ENCODE measurements around the gene ARVCF. TPM values are rescaled to one million over a fixed set of nuclear protein-coding genes. Genes with fewer than 3 reads are reported as not detected.

Gene ARVCF
- polyA plus RNA-seq, 4 donors: 2.2 to 17.9 (median 7.3) TPM

- Histone ChIP-seq H3K4me3 (ENCODE audit: low read depth in 1 of 3, low read length in 3 of 3) (no peak overlapping the region), H3K4me1 (ENCODE audit: control insufficient read depth in 3 of 3, insufficient read depth in 2 of 3, low read depth in 1 of 3, low read length in 2 of 3) (peaks cover 0 to 27% (median 2%) of the 10 kb centered on the region in 3 donors), H3K9me3 (ENCODE audit: control insufficient read depth in 2 of 2, insufficient read depth in 1 of 2, low read depth in 1 of 2, low read length in 1 of 2) (no peaks in the 10 kb centered on the region), H3K27ac (ENCODE audit: low read depth in 1 of 3, low read length in 2 of 3) (no peak overlapping the region), H3K36me3 (ENCODE audit: control insufficient read depth in 3 of 3, insufficient read depth in 2 of 3, low read depth in 1 of 3, low read length in 3 of 3) (peaks cover 0 to 83% (median 0%) of the 10 kb centered on the region in 3 donors), H3K27me3 (ENCODE audit: control insufficient read depth in 3 of 3, insufficient read depth in 3 of 3, low read length in 3 of 3) (no peaks in the 10 kb centered on the region)
- DNase-seq (peak; percentile 50 to 62), FAIRE-seq (no peak)
- WGBS, 3 donors: 54 to 64% (median 62%) methylated on average over 11 of the region's 11 CpGs
These were observed 42.3 kb downstream of the ARVCF start for GRCh38 chr22:19974268-19974861.

- Histone ChIP-seq H3K4me1 (ENCODE audit: control insufficient read depth in 3 of 3, insufficient read depth in 2 of 3, low read depth in 1 of 3, low read length in 2 of 3) (peaks cover 0 to 27% (median 2%) of the 10 kb centered on the region in 3 donors), H3K27ac (ENCODE audit: low read depth in 1 of 3, low read length in 2 of 3) (no peak overlapping the region), H3K27me3 (ENCODE audit: control insufficient read depth in 3 of 3, insufficient read depth in 3 of 3, low read length in 3 of 3) (no peaks in the 10 kb centered on the region), H3K9me3 (ENCODE audit: control insufficient read depth in 2 of 2, insufficient read depth in 1 of 2, low read depth in 1 of 2, low read length in 1 of 2) (no peaks in the 10 kb centered on the region), H3K4me3 (ENCODE audit: low read depth in 1 of 3, low read length in 3 of 3) (no peak overlapping the region), H3K36me3 (ENCODE audit: control insufficient read depth in 3 of 3, insufficient read depth in 2 of 3, low read depth in 1 of 3, low read length in 3 of 3) (peaks cover 0 to 83% (median 0%) of the 10 kb centered on the region in 3 donors)
- FAIRE-seq (no peak), DNase-seq (no peak)
- WGBS, 3 donors: 94 to 96% (median 95%) methylated on average over 46 of the region's 46 CpGs
These were observed 42.9 kb downstream of the ARVCF start for GRCh38 chr22:19973551-19974267.

GRCh38 chr22:19972652-19973550, 43.7 kb downstream of the ARVCF start:
- Histone ChIP-seq H3K36me3 (ENCODE audit: control insufficient read depth in 3 of 3, insufficient read depth in 2 of 3, low read depth in 1 of 3, low read length in 3 of 3) (peaks cover 0 to 83% (median 0%) of the 10 kb centered on the region in 3 donors), H3K4me3 (ENCODE audit: low read depth in 1 of 3, low read length in 3 of 3) (no peak overlapping the region), H3K9me3 (ENCODE audit: control insufficient read depth in 2 of 2, insufficient read depth in 1 of 2, low read depth in 1 of 2, low read length in 1 of 2) (no peaks in the 10 kb centered on the region), H3K27me3 (ENCODE audit: control insufficient read depth in 3 of 3, insufficient read depth in 3 of 3, low read length in 3 of 3) (no peaks in the 10 kb centered on the region), H3K27ac (ENCODE audit: low read depth in 1 of 3, low read length in 2 of 3) (no peak overlapping the region), H3K4me1 (ENCODE audit: control insufficient read depth in 3 of 3, insufficient read depth in 2 of 3, low read depth in 1 of 3, low read length in 2 of 3) (peaks cover 0 to 27% (median 2%) of the 10 kb centered on the region in 3 donors)
- DNase-seq: no peak
- no peak for FAIRE-seq
- WGBS, 3 donors: 89 to 95% (median 91%) methylated on average over 49 to 50 of the region's 50 CpGs

GRCh38 chr22:19972251-19972650, 44.4 kb downstream of the ARVCF start:
- Histone ChIP-seq H3K27ac (ENCODE audit: low read depth in 1 of 3, low read length in 2 of 3) (peak overlapping the region in 1 of 3 donors; percentile 77), H3K4me1 (ENCODE audit: control insufficient read depth in 3 of 3, insufficient read depth in 2 of 3, low read depth in 1 of 3, low read length in 2 of 3) (peaks cover 0 to 27% (median 2%) of the 10 kb centered on the region in 3 donors), H3K27me3 (ENCODE audit: control insufficient read depth in 3 of 3, insufficient read depth in 3 of 3, low read length in 3 of 3) (no peaks in the 10 kb centered on the region), H3K9me3 (ENCODE audit: control insufficient read depth in 2 of 2, insufficient read depth in 1 of 2, low read depth in 1 of 2, low read length in 1 of 2) (no peaks in the 10 kb centered on the region), H3K4me3 (ENCODE audit: low read depth in 1 of 3, low read length in 3 of 3) (no peak overlapping the region), H3K36me3 (ENCODE audit: control insufficient read depth in 3 of 3, insufficient read depth in 2 of 3, low read depth in 1 of 3, low read length in 3 of 3) (peaks cover 0 to 83% (median 0%) of the 10 kb centered on the region in 3 donors)
- WGBS, 3 donors: 88 to 93% (median 92%) methylated on average over 9 of the region's 9 CpGs
- FAIRE-seq (no peak), DNase-seq (no peak)

GRCh38 chr22:19971276-19972124, 45.1 kb downstream of the ARVCF start:
- H3K4me1 ChIP-seq (ENCODE audit: control insufficient read depth in 3 of 3, insufficient read depth in 2 of 3, low read depth in 1 of 3, low read length in 2 of 3): peaks cover 0 to 32% (median 2%) of the 10 kb centered on the region in 3 donors

GRCh38 chr22:19970479-19971275, 45.9 kb downstream of the ARVCF start:
- Histone ChIP-seq H3K27me3 (ENCODE audit: control insufficient read depth in 3 of 3, insufficient read depth in 3 of 3, low read length in 3 of 3) (no peaks in the 10 kb centered on the region), H3K4me3 (ENCODE audit: low read depth in 1 of 3, low read length in 3 of 3) (no peak overlapping the region), H3K36me3 (ENCODE audit: control insufficient read depth in 3 of 3, insufficient read depth in 2 of 3, low read depth in 1 of 3, low read length in 3 of 3) (peaks cover 0 to 86% (median 0%) of the 10 kb centered on the region in 3 donors), H3K27ac (ENCODE audit: low read depth in 1 of 3, low read length in 2 of 3) (peak overlapping the region in 1 of 3 donors; percentile 77), H3K9me3 (ENCODE audit: control insufficient read depth in 2 of 2, insufficient read depth in 1 of 2, low read depth in 1 of 2, low read length in 1 of 2) (no peaks in the 10 kb centered on the region), H3K4me1 (ENCODE audit: control insufficient read depth in 3 of 3, insufficient read depth in 2 of 3, low read depth in 1 of 3, low read length in 2 of 3) (peaks cover 0 to 32% (median 2%) of the 10 kb centered on the region in 3 donors)
- FAIRE-seq (no peak), DNase-seq (peak; percentile 75 to 79)
- WGBS, 3 donors: 26 to 48% (median 37%) methylated on average over 25 of the region's 25 CpGs

More at GRCh38 chr22:19971276-19972124, 45.1 kb downstream of the ARVCF start:
- Histone ChIP-seq H3K9me3 (ENCODE audit: control insufficient read depth in 2 of 2, insufficient read depth in 1 of 2, low read depth in 1 of 2, low read length in 1 of 2) (no peaks in the 10 kb centered on the region), H3K36me3 (ENCODE audit: control insufficient read depth in 3 of 3, insufficient read depth in 2 of 3, low read depth in 1 of 3, low read length in 3 of 3) (peaks cover 0 to 83% (median 0%) of the 10 kb centered on the region in 3 donors), H3K27ac (ENCODE audit: low read depth in 1 of 3, low read length in 2 of 3) (peak overlapping the region in 1 of 3 donors; percentile 77), H3K27me3 (ENCODE audit: control insufficient read depth in 3 of 3, insufficient read depth in 3 of 3, low read length in 3 of 3) (no peaks in the 10 kb centered on the region), H3K4me3 (ENCODE audit: low read depth in 1 of 3, low read length in 3 of 3) (no peak overlapping the region)
- no peak for FAIRE-seq
- DNase-seq: peak in 1 of 2 donors; percentile 63
- 67 to 71% (median 68%) methylated on average over 28 of the region's 28 CpGs for WGBS, 3 donors

GRCh38 chr22:19970031-19970478, 46.6 kb downstream of the ARVCF start:
- no peak overlapping the region for H3K4me3 ChIP-seq (ENCODE audit: low read depth in 1 of 3, low read length in 3 of 3)
- H3K27ac ChIP-seq (ENCODE audit: low read depth in 1 of 3, low read length in 2 of 3): peak overlapping the region in 1 of 3 donors; percentile 15
- H3K27me3 ChIP-seq (ENCODE audit: control insufficient read depth in 3 of 3, insufficient read depth in 3 of 3, low read length in 3 of 3): no peaks in the 10 kb centered on the region
- FAIRE-seq (no peak), DNase-seq (no peak)
- H3K9me3 ChIP-seq (ENCODE audit: control insufficient read depth in 2 of 2, insufficient read depth in 1 of 2, low read depth in 1 of 2, low read length in 1 of 2): no peaks in the 10 kb centered on the region
- H3K36me3 ChIP-seq (ENCODE audit: control insufficient read depth in 3 of 3, insufficient read depth in 2 of 3, low read depth in 1 of 3, low read length in 3 of 3): peaks cover 0 to 91% (median 0%) of the 10 kb centered on the region in 3 donors
- H3K4me1 ChIP-seq (ENCODE audit: control insufficient read depth in 3 of 3, insufficient read depth in 2 of 3, low read depth in 1 of 3, low read length in 2 of 3): peaks cover 0 to 33% (median 2%) of the 10 kb centered on the region in 3 donors
- WGBS, 3 donors: 69 to 76% (median 75%) methylated on average over 9 of the region's 9 CpGs
